GM18909 (cell line): Measurements from ENCODE around the gene PPP1R3G.
"Not testable (repeated sequence)": the region's sequence is repeated elsewhere in the genome, so short reads cannot be mapped to it uniquely, and the experiment has no call there.

ENCODE experiments used
- ATAC-seq: cut with Tn5 transposase; IDR thresholded peaks from one replicate; pipeline ENCODE4 v1.9.1; 2021; ENCODE audit warnings: mild to moderate bottlenecking; ENCODE audit not compliant: unreplicated experiment, poor library complexity

Gene PPP1R3G

GRCh38 chr6:5084781-5085647 is at the start of gene PPP1R3G:
PPP1R3G (plus strand) TSS chr6:5085341; CDS start chr6:5085486, 145 bp downstream.
- peak; percentile 51 for ATAC-seq

GRCh38 chr6:5036269-5036668 is 48.9 kb upstream of the PPP1R3G start:
- no peak for ATAC-seq

GRCh38 chr6:5041955-5042354 is 43.2 kb upstream of the PPP1R3G start:
- ATAC-seq = no peak

- ATAC-seq = no peak
These were observed 42.7 kb upstream of the PPP1R3G start for GRCh38 chr6:5042436-5042835.

- ATAC-seq = no peak
These were observed 40.3 kb upstream of the PPP1R3G start for GRCh38 chr6:5044866-5045265.

- ATAC-seq = no peak
These were observed 39.7 kb upstream of the PPP1R3G start for GRCh38 chr6:5045416-5045815.

- no peak for ATAC-seq
These were observed 38.7 kb upstream of the PPP1R3G start for GRCh38 chr6:5046430-5046829.

- ATAC-seq = no peak
These were observed 35.1 kb upstream of the PPP1R3G start for GRCh38 chr6:5050009-5050408.

- ATAC-seq = no peak
These were observed 33.7 kb upstream of the PPP1R3G start for GRCh38 chr6:5051394-5051793.

GRCh38 chr6:5053038-5053437 is 32.1 kb upstream of the PPP1R3G start:
- ATAC-seq = no peak

GRCh38 chr6:5053864-5054244 is 31.3 kb upstream of the PPP1R3G start:
- ATAC-seq = no peak

GRCh38 chr6:5054245-5054873 is 30.8 kb upstream of the PPP1R3G start:
- no peak for ATAC-seq

- ATAC-seq = no peak
These were observed 30.0 kb upstream of the PPP1R3G start for GRCh38 chr6:5055118-5055517.

- ATAC-seq = no peak
These were observed 26.9 kb upstream of the PPP1R3G start for GRCh38 chr6:5058254-5058653.

GRCh38 chr6:5059036-5059896 is 25.9 kb upstream of the PPP1R3G start:
- no peak for ATAC-seq

GRCh38 chr6:5060439-5060838 is 24.7 kb upstream of the PPP1R3G start:
- not testable (repeated sequence) for ATAC-seq

- ATAC-seq = no peak
These were observed 24.0 kb upstream of the PPP1R3G start for GRCh38 chr6:5061152-5061551.

GRCh38 chr6:5063617-5064016 is 21.5 kb upstream of the PPP1R3G start:
- no peak for ATAC-seq

GRCh38 chr6:5066456-5067093 is 18.6 kb upstream of the PPP1R3G start:
- ATAC-seq = no peak

- ATAC-seq = no peak
These were observed 17.8 kb upstream of the PPP1R3G start for GRCh38 chr6:5067305-5067704.
